ENCODE data around the gene IL7R. TPM values are rescaled to one million over a fixed set of nuclear protein-coding genes. Genes with fewer than 3 reads are reported as not detected.

The IL7R gene
- total RNA-seq, 1 experiment from 2014 or later, result 0.98 TPM

DNA sequence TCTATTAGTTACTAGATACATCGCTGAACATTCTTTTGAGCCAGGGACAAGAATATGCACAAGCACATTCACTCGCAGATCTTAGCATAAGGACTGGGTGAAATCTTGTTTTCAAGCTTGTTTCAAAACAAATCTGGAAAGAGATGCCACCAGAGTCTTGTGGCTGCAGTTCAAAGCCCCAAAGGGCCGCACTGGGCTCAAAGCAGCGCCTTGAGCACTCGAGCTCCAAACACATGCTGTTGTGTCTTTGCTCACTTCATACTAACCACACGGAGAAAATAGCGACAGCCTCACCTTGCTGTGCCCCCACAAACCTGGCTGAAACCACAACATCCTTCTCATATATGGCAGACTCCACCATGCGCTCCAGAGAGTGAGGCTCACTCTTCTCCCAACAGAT, 34.2 kb upstream of the IL7R start:
- RAD21 ChIA-PET (ENCODE audit: low non-redundant PET in 1 of 2, low total read pairs in 2 of 2, uncharacterized antibody in 2 of 2, unreplicated experiment in 2 of 2), result no interaction called here
- BruUV-seq (replicated peaks), result no TSS peak
- Histone ChIP-seq H3K4me2 (ENCODE audit: low read length) (no peak overlapping the region), H3K4me3 (replicated peaks in 1 of 2; ENCODE audit: low read depth in 1 of 2, low read length in 2 of 2) (no peak overlapping the region), H3K79me2 (ENCODE audit: insufficient read depth, low read length) (no peaks in the 10 kb centered on the region), H3K9me3 (ENCODE audit: control insufficient read depth in 1 of 2, insufficient read depth in 1 of 2, low read depth in 1 of 2, low read length in 2 of 2) (no peaks in the 10 kb centered on the region), H2AFZ (ENCODE audit: low read depth, low read length, poor library complexity, severe bottlenecking) (no peak overlapping the region), H3K9me2 (ENCODE audit: insufficient read depth) (no peaks in the 10 kb centered on the region), H3K4me1 (ENCODE audit: control insufficient read depth in 1 of 2, insufficient read depth in 2 of 2, low read length in 2 of 2) (no peaks in the 10 kb centered on the region), H4K20me1 (ENCODE audit: insufficient read depth) (no peaks in the 10 kb centered on the region), H3K27ac (ENCODE audit: low read depth, low read length) (no peak overlapping the region), H3K9ac (ENCODE audit: low read length) (no peak overlapping the region), H3K36me3 (ENCODE audit: control insufficient read depth in 1 of 2, insufficient read depth in 2 of 2, low read length in 2 of 2) (no peaks in the 10 kb centered on the region), H3K27me3 (ENCODE audit: insufficient read depth, low read length) (peaks cover 31% of the 10 kb centered on the region)
- CTCF ChIA-PET, result interaction anchor here (1.3 kb wide), 1 partner anchor 104 kb away, joined by 3 read pairs; no protein-coding TSS in a partner anchor
- intact Hi-C loops (cut with micrococcal nuclease), result no loop called here
- POLR2A ChIA-PET, result no interaction called here
- DNase-seq (ENCODE audit: low read depth, low spot score), result no peak
- TF ChIP-seq, protein P1, sequence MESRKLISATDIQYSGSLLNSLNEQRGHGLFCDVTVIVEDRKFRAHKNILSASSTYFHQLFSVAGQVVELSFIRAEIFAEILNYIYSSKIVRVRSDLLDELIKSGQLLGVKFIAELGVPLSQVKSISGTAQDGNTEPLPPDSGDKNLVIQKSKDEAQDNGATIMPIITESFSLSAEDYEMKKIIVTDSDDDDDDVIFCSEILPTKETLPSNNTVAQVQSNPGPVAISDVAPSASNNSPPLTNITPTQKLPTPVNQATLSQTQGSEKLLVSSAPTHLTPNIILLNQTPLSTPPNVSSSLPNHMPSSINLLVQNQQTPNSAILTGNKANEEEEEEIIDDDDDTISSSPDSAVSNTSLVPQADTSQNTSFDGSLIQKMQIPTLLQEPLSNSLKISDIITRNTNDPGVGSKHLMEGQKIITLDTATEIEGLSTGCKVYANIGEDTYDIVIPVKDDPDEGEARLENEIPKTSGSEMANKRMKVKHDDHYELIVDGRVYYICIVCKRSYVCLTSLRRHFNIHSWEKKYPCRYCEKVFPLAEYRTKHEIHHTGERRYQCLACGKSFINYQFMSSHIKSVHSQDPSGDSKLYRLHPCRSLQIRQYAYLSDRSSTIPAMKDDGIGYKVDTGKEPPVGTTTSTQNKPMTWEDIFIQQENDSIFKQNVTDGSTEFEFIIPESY (IDR thresholded peaks at IDR 0.05; ENCODE audit: extremely low read depth, insufficient replicate concordance, low read length), result no peak
- TF ChIP-seq, protein P2, sequence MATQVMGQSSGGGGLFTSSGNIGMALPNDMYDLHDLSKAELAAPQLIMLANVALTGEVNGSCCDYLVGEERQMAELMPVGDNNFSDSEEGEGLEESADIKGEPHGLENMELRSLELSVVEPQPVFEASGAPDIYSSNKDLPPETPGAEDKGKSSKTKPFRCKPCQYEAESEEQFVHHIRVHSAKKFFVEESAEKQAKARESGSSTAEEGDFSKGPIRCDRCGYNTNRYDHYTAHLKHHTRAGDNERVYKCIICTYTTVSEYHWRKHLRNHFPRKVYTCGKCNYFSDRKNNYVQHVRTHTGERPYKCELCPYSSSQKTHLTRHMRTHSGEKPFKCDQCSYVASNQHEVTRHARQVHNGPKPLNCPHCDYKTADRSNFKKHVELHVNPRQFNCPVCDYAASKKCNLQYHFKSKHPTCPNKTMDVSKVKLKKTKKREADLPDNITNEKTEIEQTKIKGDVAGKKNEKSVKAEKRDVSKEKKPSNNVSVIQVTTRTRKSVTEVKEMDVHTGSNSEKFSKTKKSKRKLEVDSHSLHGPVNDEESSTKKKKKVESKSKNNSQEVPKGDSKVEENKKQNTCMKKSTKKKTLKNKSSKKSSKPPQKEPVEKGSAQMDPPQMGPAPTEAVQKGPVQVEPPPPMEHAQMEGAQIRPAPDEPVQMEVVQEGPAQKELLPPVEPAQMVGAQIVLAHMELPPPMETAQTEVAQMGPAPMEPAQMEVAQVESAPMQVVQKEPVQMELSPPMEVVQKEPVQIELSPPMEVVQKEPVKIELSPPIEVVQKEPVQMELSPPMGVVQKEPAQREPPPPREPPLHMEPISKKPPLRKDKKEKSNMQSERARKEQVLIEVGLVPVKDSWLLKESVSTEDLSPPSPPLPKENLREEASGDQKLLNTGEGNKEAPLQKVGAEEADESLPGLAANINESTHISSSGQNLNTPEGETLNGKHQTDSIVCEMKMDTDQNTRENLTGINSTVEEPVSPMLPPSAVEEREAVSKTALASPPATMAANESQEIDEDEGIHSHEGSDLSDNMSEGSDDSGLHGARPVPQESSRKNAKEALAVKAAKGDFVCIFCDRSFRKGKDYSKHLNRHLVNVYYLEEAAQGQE (IDR thresholded peaks at IDR 0.05; ENCODE audit: low read depth), result no peak
- TF ChIP-seq ZFX (IDR thresholded peaks at IDR 0.05), result no peak
- no peak for TF ChIP-seq RAD21 (IDR thresholded peaks at IDR 0.05; ENCODE audit: low read depth)
- ATAC-seq, result no peak

Measured in HCT116 (cell line).